Smooth muscle cell (in vitro differentiated cells): ENCODE measurements around the gene TIPARP. TPM values are rescaled to one million over a fixed set of nuclear protein-coding genes. Genes with fewer than 3 reads are reported as not detected.

Experiments used
- DNase-seq: peaks from one replicate; lab custom pipeline; 2025; ENCODE audit not compliant: unreplicated experiment; lab: John Stamatoyannopoulos, UW
- H2AFZ ChIP-seq: fragments of 200-600 bp; sonication (generic); 2 replicates; pipeline ENCODE4 v1.6.0; 2016; ENCODE audit warnings: antibody characterized with exemption, low read depth, mild to moderate bottlenecking
- H3F3A ChIP-seq: fragments of 200-600 bp; sonication (generic); 2 replicates; pipeline ENCODE4 v1.6.0; 2017; ENCODE audit warnings: antibody characterized with exemption, low read depth
- H3K27ac ChIP-seq: fragments of 200-600 bp; sonication (generic); 2 replicates; pipeline ENCODE4 v1.5.1; 2016; ENCODE audit warnings: low read depth, mild to moderate bottlenecking
- H3K27me3 ChIP-seq: fragments of 200-600 bp; sonication (generic); 2 replicates; pipeline ENCODE4 v1.6.1; 2016; ENCODE audit warnings: low read depth, mild to moderate bottlenecking
- H3K36me3 ChIP-seq: fragments of 200-600 bp; sonication (generic); 2 replicates; pipeline ENCODE4 v1.5.1; 2016; ENCODE audit warnings: low read depth
- H3K4me1 ChIP-seq: fragments of 200-600 bp; sonication (generic); 2 replicates; pipeline ENCODE4 v1.5.1; 2016; ENCODE audit warnings: low read depth
- H3K4me2 ChIP-seq: fragments of 200-600 bp; sonication (generic); 2 replicates; pipeline ENCODE4 v1.6.0; 2016; ENCODE audit warnings: mild to moderate bottlenecking
- H3K4me3 ChIP-seq: fragments of 200-600 bp; sonication (generic); 2 replicates; pipeline ENCODE4 v1.5.1; 2016; ENCODE audit warnings: mild to moderate bottlenecking
- H3K79me2 ChIP-seq: fragments of 200-600 bp; sonication (generic); 2 replicates; pipeline ENCODE4 v1.6.0; 2016; ENCODE audit warnings: low read depth, mild to moderate bottlenecking
- H3K9ac ChIP-seq: fragments of 200-600 bp; sonication (generic); 2 replicates; pipeline ENCODE4 v1.6.0; 2016; ENCODE audit warnings: low read depth
- H3K9me3 ChIP-seq: fragments of 200-600 bp; sonication (generic); replicated peaks from 2 replicates; pipeline ENCODE4 v1.5.1; 2016; ENCODE audit warnings: low read depth
- H4K20me1 ChIP-seq: fragments of 200-600 bp; sonication (generic); 2 replicates; pipeline ENCODE4 v1.6.0; 2016; ENCODE audit warnings: low read depth
- WGBS: methylation state at CpG from one replicate; pipeline ENCODE4 v1.1.7; 2016; ENCODE audit warnings: low lambda C conversion rate; 5-methylcytosine and 5-hydroxymethylcytosine counted together
- polyA plus RNA-seq: library from polyadenylated mRNA; unstranded; fragments of >200 nt; fragmentation: Nextera tagmentation; extraction: Ambion mirVana; gene quantifications from 2 replicates; pipeline ENCODE4 v1.2.1, GENCODE V29; 2016
- total RNA-seq: library from RNA; depleted of rRNA; stranded (reverse); fragments of >200 nt; gene quantifications from 2 replicates; pipeline ENCODE4 v1.2.3, GENCODE V29; 2014
- TF ChIP-seq, protein P1 (sequence below): fragments of 200-600 bp; sonication (generic); IDR thresholded peaks from 2 replicates; pipeline ENCODE4 v1.5.1; 2017; ENCODE audit warnings: borderline replicate concordance, mild to moderate bottlenecking, antibody characterized with exemption; ENCODE audit not compliant: insufficient read depth, poor library complexity, severe bottlenecking

Gene TIPARP
- total and polyA plus RNA-seq, 2 experiments from 2014 or later: 12.5 to 65.2 TPM

DNA sequence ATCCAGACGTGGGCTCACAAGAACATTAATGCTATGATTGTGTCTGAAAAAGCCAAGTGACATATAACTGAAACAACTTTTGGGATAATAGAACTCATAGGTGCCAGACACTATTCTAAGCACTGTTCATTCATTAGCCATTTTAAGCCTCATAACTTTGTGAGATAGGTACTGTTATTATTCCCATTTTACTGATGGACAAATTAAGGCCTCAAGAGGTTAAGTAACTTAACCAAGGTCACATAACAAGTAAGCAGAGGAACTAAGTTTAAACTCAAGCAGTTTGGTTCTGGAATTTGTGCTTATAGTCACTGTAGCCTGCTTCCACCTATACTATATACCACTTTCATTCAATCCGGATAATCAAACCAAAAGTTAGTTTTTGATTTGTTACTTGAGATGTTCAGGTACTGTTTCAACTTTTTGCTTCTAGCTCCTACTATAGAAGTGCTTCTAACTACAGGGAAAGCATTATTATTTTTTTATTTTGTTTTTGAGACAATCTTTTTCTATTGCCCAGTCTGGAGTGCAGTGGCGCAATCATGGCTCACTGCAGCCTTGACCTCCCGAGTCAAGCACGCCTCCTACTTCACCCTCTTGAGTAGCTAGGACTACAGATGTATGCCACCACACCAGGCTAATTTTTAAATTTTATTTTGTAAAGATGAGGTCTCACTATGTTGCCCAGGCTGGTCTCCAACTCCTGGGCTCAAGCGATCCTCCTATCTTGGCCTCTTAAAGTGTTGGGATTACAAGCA is 41.9 kb downstream of the TIPARP start:
- Histone ChIP-seq H3K36me3 (no peaks in the 10 kb centered on the region), H3K4me3 (no peak overlapping the region), H3K27ac (no peak overlapping the region), H3K4me2 (no peak overlapping the region), H2AFZ (no peak overlapping the region), H4K20me1 (no peaks in the 10 kb centered on the region), H3K9ac (no peak overlapping the region), H3K9me3 (no peaks in the 10 kb centered on the region), H3F3A (no peaks in the 10 kb centered on the region), H3K4me1 (no peaks in the 10 kb centered on the region), H3K27me3 (no peaks in the 10 kb centered on the region), H3K79me2 (no peaks in the 10 kb centered on the region)
- 81% methylated on average over 6 of the region's 6 CpGs for WGBS
- TF ChIP-seq, protein P1, sequence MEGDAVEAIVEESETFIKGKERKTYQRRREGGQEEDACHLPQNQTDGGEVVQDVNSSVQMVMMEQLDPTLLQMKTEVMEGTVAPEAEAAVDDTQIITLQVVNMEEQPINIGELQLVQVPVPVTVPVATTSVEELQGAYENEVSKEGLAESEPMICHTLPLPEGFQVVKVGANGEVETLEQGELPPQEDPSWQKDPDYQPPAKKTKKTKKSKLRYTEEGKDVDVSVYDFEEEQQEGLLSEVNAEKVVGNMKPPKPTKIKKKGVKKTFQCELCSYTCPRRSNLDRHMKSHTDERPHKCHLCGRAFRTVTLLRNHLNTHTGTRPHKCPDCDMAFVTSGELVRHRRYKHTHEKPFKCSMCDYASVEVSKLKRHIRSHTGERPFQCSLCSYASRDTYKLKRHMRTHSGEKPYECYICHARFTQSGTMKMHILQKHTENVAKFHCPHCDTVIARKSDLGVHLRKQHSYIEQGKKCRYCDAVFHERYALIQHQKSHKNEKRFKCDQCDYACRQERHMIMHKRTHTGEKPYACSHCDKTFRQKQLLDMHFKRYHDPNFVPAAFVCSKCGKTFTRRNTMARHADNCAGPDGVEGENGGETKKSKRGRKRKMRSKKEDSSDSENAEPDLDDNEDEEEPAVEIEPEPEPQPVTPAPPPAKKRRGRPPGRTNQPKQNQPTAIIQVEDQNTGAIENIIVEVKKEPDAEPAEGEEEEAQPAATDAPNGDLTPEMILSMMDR: no peak
- no peak for DNase-seq

GRCh38 chr3:156718622-156719306 is 44.4 kb downstream of the TIPARP start:
- Histone ChIP-seq H3K4me1 (no peaks in the 10 kb centered on the region), H4K20me1 (no peaks in the 10 kb centered on the region), H3K4me3 (no peak overlapping the region), H2AFZ (no peak overlapping the region), H3F3A (no peaks in the 10 kb centered on the region), H3K9ac (no peak overlapping the region), H3K27ac (no peak overlapping the region), H3K36me3 (no peaks in the 10 kb centered on the region), H3K9me3 (no peaks in the 10 kb centered on the region), H3K4me2 (no peak overlapping the region), H3K27me3 (no peaks in the 10 kb centered on the region), H3K79me2 (no peaks in the 10 kb centered on the region)
- WGBS: 91% methylated on average over 3 of the region's 3 CpGs
- TF ChIP-seq, protein P1: no peak
- no peak for DNase-seq

- no peaks in the 10 kb centered on the region for H4K20me1 ChIP-seq
- no peaks in the 10 kb centered on the region for H3F3A ChIP-seq
- WGBS: 83% methylated on average over 2 of the region's 2 CpGs
- no peak overlapping the region for H3K27ac ChIP-seq
- H2AFZ ChIP-seq: no peak overlapping the region
- no peak overlapping the region for H3K4me2 ChIP-seq
- H3K36me3 ChIP-seq: no peaks in the 10 kb centered on the region
- H3K9ac ChIP-seq: no peak overlapping the region
- no peaks in the 10 kb centered on the region for H3K4me1 ChIP-seq
- H3K9me3 ChIP-seq: no peaks in the 10 kb centered on the region
- H3K27me3 ChIP-seq: no peaks in the 10 kb centered on the region
- no peak for DNase-seq
- H3K79me2 ChIP-seq: no peaks in the 10 kb centered on the region
- TF ChIP-seq, protein P1: no peak
- H3K4me3 ChIP-seq: no peak overlapping the region
Measured at GRCh38 chr3:156720826-156721225, 46.4 kb downstream of the TIPARP start.
